ENCODE measurements around the gene NAB2. TPM values are rescaled to one million over a fixed set of nuclear protein-coding genes. Genes with fewer than 3 reads are reported as not detected.

The NAB2 gene
- polyA plus RNA-seq, 1 donor from 2014 or later, result 0.81 TPM

DNA sequence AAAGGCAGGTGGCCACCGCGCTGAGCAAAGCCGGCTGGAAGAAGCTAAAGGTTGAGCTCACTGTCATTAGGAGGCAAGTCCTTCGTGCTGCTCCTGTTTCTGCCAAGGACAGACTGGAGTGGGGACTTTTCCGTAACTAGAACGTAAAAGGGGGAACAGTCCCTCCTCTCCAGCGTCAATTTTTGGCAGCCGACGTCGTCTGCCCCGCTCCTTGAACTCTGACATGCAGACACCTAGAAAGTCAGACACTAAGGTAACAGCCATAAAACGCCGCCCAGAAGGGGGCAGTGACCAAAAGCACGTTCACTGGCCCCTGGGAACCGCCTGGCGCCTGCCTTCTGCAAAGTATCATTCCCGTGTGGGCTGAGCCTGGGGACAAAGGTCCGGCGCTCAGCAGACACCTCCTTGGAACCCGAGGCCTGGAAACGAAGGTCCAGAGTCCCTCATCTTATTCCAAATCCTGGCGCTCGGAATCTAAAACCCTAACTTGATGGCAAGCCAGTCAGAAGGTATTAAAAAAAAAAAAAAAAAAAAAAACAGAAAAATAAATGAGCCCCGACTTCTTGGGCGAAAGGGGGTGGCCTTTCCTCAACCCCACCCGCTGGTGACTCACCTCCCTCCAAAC lies 38.3 kb downstream of the NAB2 start:
- H3K9me3 Mint-ChIP-seq, result peaks cover 0 to 1% (median 0%) of the 10 kb centered on the region in 3 donors
- peaks cover 10 to 12% (median 11%) of the 10 kb centered on the region in 3 donors for H3K4me1 Mint-ChIP-seq
- no peaks in the 10 kb centered on the region for H3K36me3 Mint-ChIP-seq
- peak overlapping the region in 2 of 3 donors; percentile 54 to 55 for H3K27ac Mint-ChIP-seq
- peak overlapping the region; percentile 86 to 95 (median 94) for H3K4me3 Mint-ChIP-seq
- peaks cover 8% of the 10 kb centered on the region for H3K27me3 Mint-ChIP-seq

DNA sequence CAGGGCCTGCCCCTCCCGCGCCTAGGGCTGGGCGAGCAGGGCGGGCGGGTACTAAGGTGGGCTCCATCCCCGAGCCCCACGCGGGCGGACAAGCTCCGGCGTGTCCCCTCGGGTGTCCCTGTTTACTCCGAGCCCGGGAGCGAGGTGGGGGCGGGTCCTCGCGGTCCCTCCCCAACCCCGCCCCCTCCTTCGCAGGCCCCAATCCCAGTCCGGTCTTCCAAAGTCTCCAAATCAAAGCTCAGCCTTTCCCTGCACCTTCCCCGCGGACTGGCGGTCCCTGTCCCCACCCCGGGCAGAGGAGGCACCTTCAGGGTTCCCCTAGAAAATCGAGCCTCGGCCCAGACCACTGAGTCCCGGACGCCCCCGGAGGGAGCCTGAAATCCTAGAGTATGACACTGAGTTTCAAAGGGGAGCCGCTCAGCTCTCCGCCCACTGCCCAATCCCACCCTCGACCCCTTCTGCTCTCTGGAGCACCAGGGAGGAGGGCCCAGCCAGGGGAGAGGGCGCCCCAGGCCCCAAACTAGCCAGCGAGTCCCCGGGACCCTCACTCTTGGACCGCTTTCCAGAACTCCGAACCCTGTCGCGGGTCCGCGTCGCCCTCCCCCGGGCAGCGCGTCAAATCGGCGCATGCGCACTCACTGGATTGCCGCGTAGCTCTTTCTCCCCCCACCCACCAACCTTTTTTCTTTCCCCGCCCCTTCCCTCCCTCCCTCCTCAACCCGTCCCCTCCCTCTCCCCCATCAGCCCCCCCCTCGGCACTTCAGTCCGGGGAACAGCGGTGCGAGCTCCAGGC lies 39.0 kb downstream of the NAB2 start, which contains the start of gene LRP1:
TSS of gene LRP1 (plus strand) at position 758 of the 793 bp plus-strand sequence. CDS start 482 bp downstream, outside the sequence.
- peak within 1 kb of the TSS; percentile 86 to 96 (median 94) for H3K4me3 Mint-ChIP-seq
- peaks cover 8% of the 10 kb centered on the region for H3K27me3 Mint-ChIP-seq
- no peaks in the 10 kb centered on the region for H3K36me3 Mint-ChIP-seq

DNA sequence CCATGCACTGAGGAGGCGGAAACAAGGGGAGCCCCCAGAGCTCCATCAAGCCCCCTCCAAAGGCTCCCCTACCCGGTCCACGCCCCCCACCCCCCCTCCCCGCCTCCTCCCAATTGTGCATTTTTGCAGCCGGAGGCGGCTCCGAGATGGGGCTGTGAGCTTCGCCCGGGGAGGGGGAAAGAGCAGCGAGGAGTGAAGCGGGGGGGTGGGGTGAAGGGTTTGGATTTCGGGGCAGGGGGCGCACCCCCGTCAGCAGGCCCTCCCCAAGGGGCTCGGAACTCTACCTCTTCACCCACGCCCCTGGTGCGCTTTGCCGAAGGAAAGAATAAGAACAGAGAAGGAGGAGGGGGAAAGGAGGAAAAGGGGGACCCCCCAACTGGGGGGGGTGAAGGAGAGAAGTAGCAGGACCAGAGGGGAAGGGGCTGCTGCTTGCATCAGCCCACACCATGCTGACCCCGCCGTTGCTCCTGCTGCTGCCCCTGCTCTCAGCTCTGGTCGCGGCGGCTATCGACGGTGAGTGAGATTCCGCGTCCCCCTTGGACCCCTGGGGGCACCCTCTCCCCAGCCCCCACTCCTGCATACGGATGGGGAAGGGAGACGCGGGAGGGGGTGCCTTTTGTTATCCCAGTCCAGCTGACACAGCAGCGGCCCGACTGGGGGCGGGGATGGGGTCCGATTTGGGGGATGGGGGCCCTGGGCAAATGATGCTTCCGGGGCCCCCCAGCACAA lies 39.8 kb downstream of the NAB2 start:
- Mint-ChIP-seq H3K27me3 (peaks cover 8% of the 10 kb centered on the region), H3K9me3 (peaks cover 0 to under 1% (median 0%) of the 10 kb centered on the region in 3 donors)

More for the DNA sequence above, 39.0 kb downstream of the NAB2 start, which contains the start of gene LRP1:
- peaks cover 10 to 12% (median 11%) of the 10 kb centered on the region in 3 donors for H3K4me1 Mint-ChIP-seq
- H3K27ac Mint-ChIP-seq, result peak within 1 kb of the TSS in 2 of 3 donors; percentile 32 to 54
- peaks cover 0 to 1% (median 0%) of the 10 kb centered on the region in 3 donors for H3K9me3 Mint-ChIP-seq

DNA sequence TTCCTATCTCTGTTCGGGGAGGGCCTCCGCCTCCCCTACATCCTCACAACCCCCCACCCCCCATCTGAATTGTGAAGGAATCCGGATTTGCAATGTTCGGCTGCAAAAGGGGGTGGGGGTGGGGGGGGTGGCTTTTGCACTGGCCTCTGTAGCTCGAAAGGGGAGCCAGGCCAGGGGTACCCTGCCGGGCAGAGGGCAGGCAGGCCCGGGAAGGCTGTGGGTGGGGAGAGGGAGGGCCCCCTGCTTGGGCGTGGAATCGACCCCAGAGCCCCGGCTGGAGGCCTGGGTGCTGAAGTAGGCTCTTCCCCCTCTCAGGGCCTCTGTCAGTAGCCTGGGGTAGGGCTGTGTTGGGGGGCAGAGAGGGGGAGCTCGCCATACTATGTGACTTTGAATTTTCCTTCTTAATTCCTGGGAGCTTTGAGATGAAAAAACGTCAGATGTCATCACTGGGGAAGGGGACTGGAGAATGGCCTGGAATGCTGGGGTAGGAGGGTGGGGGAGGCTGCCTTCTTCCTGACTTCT lies 40.5 kb downstream of the NAB2 start:
- H3K27me3 Mint-ChIP-seq, result peaks cover 8% of the 10 kb centered on the region
- peak overlapping the region in 2 of 3 donors; percentile 25 to 53 for H3K27ac Mint-ChIP-seq
- H3K9me3 Mint-ChIP-seq, result no peaks in the 10 kb centered on the region
- H3K4me3 Mint-ChIP-seq, result peak overlapping the region; percentile 50 to 86 (median 65)
- H3K36me3 Mint-ChIP-seq, result no peaks in the 10 kb centered on the region
- peaks cover 6 to 10% (median 8%) of the 10 kb centered on the region in 3 donors for H3K4me1 Mint-ChIP-seq

More for the DNA sequence above, 39.8 kb downstream of the NAB2 start:
- Mint-ChIP-seq H3K36me3 (no peaks in the 10 kb centered on the region), H3K4me3 (peak overlapping the region; percentile 57 to 96 (median 94)), H3K27ac (no peak overlapping the region), H3K4me1 (peaks cover 10 to 12% (median 11%) of the 10 kb centered on the region in 3 donors)

DNA sequence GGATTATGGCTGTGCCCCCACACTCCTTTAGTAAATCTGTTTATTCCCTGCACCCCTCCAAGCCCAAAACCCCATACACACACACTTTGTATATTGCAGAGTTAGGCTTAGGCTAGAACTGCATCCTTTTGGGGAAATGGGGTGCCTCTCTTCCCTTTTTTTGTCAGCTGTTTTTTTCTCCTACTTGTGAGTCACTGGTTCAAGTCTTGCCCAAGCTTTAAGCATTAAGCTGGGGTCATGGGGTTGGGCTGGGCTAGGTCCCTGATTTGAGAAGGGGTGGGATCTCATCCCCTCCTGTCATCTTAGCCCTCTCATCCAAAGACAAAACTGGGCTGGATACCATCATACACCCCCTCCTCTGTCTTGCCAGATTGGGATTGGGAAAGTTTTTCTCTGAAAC lies 41.0 kb downstream of the NAB2 start:
- H3K9me3 Mint-ChIP-seq, result no peaks in the 10 kb centered on the region
- peaks cover 4 to 10% (median 6%) of the 10 kb centered on the region in 3 donors for H3K4me1 Mint-ChIP-seq
- peaks cover 8% of the 10 kb centered on the region for H3K27me3 Mint-ChIP-seq
- no peaks in the 10 kb centered on the region for H3K36me3 Mint-ChIP-seq
- peak overlapping the region; percentile 50 to 86 (median 68) for H3K4me3 Mint-ChIP-seq
- peak overlapping the region in 2 of 3 donors; percentile 25 to 53 for H3K27ac Mint-ChIP-seq

DNA sequence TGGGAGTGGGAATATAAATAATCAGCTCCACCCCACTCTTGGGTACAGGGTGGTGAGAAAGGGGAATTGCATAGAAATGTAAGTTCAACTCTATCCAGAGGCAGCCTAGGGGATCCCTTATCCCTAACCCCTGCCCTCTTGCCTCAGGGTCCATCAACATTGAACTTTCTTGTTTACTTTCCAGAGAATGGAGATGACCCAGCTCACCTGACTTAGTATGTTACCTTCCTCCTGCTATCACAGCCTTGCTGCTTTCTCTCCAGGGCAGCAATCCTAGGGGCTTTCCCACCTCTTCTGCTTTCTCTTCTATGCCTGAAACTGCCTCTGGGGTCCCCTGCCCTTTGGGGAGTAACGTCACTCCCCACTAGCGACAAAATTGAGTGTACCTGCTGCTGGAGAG lies 42.0 kb downstream of the NAB2 start:
- no peaks in the 10 kb centered on the region for H3K9me3 Mint-ChIP-seq
- peak overlapping the region in 2 of 3 donors; percentile 47 to 85 for H3K27ac Mint-ChIP-seq
- H3K4me3 Mint-ChIP-seq, result peak overlapping the region in 2 of 4 donors; percentile 50 to 51
- H3K4me1 Mint-ChIP-seq, result peaks cover 4 to 10% (median 6%) of the 10 kb centered on the region in 3 donors
- H3K36me3 Mint-ChIP-seq, result no peaks in the 10 kb centered on the region
- peaks cover 8% of the 10 kb centered on the region for H3K27me3 Mint-ChIP-seq

DNA sequence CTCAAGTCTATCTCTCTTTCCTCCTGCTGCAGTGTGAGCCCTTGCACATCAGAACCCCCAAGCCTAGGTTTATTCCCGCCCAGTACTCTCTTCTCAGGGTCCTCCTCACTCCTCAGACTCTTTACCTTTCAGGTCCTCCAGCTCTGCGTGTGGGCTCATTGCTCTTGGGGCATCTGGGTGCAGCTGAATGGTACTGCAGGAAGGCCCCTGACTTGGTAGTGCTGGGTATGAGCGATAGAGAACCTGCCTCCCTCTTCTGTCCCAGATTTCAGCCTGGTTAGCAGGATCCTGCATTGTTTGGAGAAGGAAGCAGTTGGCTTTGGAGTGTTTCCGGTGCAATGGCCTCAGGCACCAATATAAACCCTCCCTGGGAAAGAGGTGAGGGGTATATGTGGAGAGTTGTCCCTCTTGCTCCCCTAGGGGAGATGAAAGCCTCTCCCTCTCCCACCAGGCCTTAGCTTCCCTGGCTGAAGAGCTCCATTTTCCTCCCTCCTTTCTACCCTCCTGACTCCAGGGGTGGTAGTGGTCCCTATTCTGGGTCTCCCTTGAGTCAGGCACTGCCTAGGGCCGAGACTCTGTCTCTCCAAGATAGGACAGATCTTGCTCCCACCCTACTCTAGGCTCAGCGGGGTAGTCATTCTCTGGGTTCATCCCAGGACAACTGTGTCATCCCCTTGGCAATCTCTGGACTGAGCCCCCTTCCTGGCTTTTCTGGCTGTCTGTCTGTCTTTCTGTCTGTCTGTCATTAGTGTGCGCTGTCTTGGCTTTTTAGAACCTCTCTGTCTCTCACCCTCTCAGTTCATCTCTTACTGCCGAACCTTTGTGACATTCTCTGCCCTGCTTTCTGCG lies 43.2 kb downstream of the NAB2 start:
- no peaks in the 10 kb centered on the region for H3K36me3 Mint-ChIP-seq
- no peak overlapping the region for H3K27ac Mint-ChIP-seq
- H3K4me3 Mint-ChIP-seq, result peak overlapping the region in 1 of 4 donors; percentile 50
- H3K27me3 Mint-ChIP-seq, result peaks cover 4% of the 10 kb centered on the region
- H3K4me1 Mint-ChIP-seq, result peaks cover 2 to 10% (median 4%) of the 10 kb centered on the region in 3 donors
- no peaks in the 10 kb centered on the region for H3K9me3 Mint-ChIP-seq

DNA sequence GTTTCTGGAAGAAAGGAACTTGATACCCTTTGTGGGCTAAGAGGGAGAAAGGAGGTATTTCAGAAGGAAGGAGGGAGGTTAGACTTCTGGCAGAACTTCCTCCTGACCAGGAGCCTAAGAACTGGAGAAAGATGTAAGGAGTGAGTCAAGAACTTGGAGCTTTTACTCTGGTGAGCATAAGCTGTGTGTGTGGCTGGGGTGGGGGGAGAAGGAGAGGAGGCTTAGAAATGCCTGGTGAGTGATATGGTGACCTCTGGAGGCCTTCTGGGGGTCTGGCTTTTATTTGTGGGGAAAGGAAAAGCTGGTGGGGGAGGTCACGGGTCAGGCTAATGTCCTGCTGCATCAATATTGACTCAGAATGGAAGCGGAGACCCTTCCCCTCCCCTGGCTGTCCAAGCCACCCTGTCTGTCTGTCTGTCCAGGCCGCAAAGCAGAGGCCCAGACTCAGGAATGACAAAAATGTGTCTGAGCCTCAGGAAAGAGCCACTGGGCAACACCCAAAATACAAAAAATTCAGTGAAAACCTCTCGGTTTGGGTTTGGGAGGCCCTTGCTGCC lies 44.2 kb downstream of the NAB2 start:
- Mint-ChIP-seq H3K27ac (no peak overlapping the region), H3K27me3 (peaks cover 3% of the 10 kb centered on the region), H3K4me1 (peaks cover 0 to 6% (median 0%) of the 10 kb centered on the region in 3 donors)

DNA sequence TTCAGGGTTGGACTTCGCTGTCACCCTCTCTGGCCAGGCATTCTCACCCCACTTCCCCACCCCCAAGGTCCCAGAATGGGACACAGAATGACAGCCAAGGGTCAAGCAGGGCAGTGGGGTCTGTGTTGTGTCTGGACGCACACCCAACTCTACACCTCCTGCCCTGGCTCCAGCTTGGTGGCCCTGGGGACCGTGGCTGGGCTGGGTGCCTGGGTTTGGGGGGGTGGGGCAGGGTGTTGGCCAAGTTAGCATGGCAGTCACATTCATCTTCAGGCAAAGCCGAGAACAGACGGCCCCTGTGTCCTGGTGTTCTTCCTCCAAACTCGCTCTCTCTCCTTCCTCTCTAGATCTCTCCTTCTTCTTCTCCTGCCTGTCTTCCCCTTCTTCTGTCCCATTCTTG lies 45.0 kb downstream of the NAB2 start:
- no peaks in the 10 kb centered on the region for H3K9me3 Mint-ChIP-seq
- H3K4me3 Mint-ChIP-seq, result no peak overlapping the region
- H3K4me1 Mint-ChIP-seq, result peaks cover 0 to 6% (median 0%) of the 10 kb centered on the region in 3 donors
- no peaks in the 10 kb centered on the region for H3K36me3 Mint-ChIP-seq
- H3K27ac Mint-ChIP-seq, result no peak overlapping the region
- H3K27me3 Mint-ChIP-seq, result peaks cover 3% of the 10 kb centered on the region

More for the DNA sequence above, 44.2 kb downstream of the NAB2 start:
- Mint-ChIP-seq H3K36me3 (no peaks in the 10 kb centered on the region), H3K4me3 (no peak overlapping the region), H3K9me3 (no peaks in the 10 kb centered on the region)

DNA sequence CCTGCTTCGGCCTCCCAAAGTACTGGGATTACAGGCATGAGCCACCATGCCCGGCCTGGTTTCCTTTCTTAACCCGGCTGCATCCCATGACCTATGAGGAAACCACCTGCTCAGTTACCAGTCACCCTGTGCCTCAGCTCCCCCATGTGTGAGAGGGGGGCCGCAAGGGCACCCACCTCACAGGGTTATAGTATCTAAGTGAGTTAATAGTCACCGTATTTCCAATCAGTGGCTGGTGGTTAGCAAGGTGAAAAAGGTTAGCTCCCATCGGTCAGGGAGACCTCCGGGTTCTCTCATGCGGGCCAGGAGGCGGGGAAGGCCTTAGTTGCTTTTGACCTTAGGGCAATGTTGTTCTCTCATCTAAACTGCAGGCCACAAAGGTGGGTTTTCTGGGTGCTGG lies 46.0 kb downstream of the NAB2 start:
- Mint-ChIP-seq H3K27ac (no peak overlapping the region), H3K4me3 (no peak overlapping the region), H3K27me3 (no peaks in the 10 kb centered on the region), H3K9me3 (no peaks in the 10 kb centered on the region), H3K36me3 (no peaks in the 10 kb centered on the region), H3K4me1 (peaks cover 0 to under 1% (median 0%) of the 10 kb centered on the region in 3 donors)

DNA sequence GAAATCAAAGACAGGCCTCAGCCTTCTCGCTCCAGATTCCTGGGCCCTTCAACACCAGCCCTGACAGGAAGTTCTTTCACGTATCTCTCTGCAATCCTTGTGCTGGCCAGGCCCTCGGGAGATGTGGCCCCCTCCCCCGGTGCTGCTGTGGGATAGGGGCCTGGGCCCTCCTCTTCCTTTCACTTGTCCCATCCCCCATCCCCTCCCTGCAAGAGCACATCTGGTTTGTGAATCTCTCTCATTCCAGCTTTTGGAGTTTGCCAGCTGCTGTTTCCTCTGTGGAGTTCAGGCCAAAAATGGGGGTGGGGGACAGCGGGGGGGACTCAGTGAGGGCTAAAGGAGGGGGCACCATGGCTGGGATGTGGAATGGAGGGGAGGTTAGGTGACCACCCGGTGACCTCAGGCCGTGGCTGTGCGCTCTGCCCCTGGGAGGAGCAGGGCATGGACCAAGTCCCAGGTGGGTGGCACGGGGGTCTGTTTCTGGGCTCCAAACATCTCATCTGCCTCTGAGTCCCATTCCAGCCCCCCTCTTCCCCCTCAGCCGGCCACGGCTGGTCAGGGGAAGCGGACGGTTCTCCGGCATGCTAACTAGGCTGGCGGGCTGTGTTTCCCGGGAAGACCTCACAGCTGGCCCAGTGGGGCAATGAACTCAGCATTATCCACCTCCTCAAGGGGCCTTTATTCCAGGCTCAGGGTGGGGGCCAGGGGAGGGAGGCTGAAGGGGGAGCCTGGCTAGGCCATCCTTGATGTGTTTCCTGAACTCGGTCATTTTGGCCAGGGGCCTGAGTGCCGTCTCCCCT lies 46.8 kb downstream of the NAB2 start:
- H3K36me3 Mint-ChIP-seq, result no peaks in the 10 kb centered on the region
- H3K27ac Mint-ChIP-seq, result peak overlapping the region in 1 of 3 donors; percentile 53
- H3K9me3 Mint-ChIP-seq, result no peaks in the 10 kb centered on the region
- H3K4me1 Mint-ChIP-seq, result no peaks in the 10 kb centered on the region
- H3K4me3 Mint-ChIP-seq, result no peak overlapping the region
- H3K27me3 Mint-ChIP-seq, result no peaks in the 10 kb centered on the region

DNA sequence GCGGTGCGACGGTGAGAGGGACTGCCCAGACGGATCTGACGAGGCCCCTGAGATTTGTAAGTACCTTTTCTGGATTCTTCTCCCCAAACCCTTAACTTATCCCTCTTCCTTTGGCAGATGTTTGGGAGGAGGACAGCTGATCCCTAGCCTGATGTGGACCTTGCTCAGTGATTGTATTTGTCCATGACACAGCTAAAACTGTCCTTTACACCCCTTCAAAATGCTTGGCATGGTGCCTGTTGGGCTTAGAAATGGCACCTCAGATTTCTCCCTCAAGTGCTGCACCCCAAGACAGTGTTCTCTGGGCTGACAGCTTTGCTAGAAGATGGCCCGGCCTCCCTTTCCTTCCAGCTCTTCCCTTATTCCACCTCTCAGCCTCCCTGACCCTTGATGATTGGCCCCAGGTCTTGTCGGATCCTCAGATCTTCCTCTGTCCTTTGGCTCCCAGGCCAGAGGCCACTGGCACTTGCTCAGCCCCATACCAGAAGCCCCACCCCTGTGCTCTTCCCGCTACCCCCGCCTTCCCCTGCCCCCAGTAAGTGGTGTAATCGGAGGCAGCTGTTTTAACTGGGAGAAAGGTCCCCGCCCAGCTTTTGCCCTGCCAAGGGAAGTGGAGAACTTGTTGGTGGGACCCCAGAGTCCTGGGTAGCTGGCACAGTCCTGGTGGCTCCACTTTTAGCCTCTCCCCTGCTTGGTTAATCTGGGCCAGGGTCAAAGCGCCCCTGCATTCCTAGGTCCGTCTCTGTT lies 49.8 kb downstream of the NAB2 start:
- H3K4me1 Mint-ChIP-seq, result no peaks in the 10 kb centered on the region
- no peak overlapping the region for H3K4me3 Mint-ChIP-seq
- H3K9me3 Mint-ChIP-seq, result no peaks in the 10 kb centered on the region
- H3K27me3 Mint-ChIP-seq, result no peaks in the 10 kb centered on the region
- no peak overlapping the region for H3K27ac Mint-ChIP-seq
- no peaks in the 10 kb centered on the region for H3K36me3 Mint-ChIP-seq
